ENCODE results near the gene ME3. TPM values are rescaled to one million over a fixed set of nuclear protein-coding genes. Genes with fewer than 3 reads are reported as not detected.

The ME3 gene
- total RNA-seq, 1 donor from 2014 or later: 0.92 TPM

GRCh38 chr11:86518211-86518610, 154.2 kb downstream of the ME3 start:
- Mint-ChIP-seq H3K4me1 (ENCODE audit: unreplicated experiment) (peaks cover 56% of the 10 kb centered on the region), H3K4me3 (ENCODE audit: unreplicated experiment) (no peak overlapping the region)
- DNase-seq (ENCODE audit: low spot score): no peak

GRCh38 chr11:86517557-86517956, 154.9 kb downstream of the ME3 start:
- DNase-seq (ENCODE audit: low spot score): no peak
- peaks cover 2% of the 10 kb centered on the region for H3K27me3 Mint-ChIP-seq (ENCODE audit: unreplicated experiment)
- peaks cover 57% of the 10 kb centered on the region for H3K4me1 Mint-ChIP-seq (ENCODE audit: unreplicated experiment)
- no peak overlapping the region for H3K27ac Mint-ChIP-seq (ENCODE audit: unreplicated experiment)
- H3K36me3 Mint-ChIP-seq (ENCODE audit: low read depth, unreplicated experiment): no peaks in the 10 kb centered on the region
- TF ChIP-seq, protein P1, sequence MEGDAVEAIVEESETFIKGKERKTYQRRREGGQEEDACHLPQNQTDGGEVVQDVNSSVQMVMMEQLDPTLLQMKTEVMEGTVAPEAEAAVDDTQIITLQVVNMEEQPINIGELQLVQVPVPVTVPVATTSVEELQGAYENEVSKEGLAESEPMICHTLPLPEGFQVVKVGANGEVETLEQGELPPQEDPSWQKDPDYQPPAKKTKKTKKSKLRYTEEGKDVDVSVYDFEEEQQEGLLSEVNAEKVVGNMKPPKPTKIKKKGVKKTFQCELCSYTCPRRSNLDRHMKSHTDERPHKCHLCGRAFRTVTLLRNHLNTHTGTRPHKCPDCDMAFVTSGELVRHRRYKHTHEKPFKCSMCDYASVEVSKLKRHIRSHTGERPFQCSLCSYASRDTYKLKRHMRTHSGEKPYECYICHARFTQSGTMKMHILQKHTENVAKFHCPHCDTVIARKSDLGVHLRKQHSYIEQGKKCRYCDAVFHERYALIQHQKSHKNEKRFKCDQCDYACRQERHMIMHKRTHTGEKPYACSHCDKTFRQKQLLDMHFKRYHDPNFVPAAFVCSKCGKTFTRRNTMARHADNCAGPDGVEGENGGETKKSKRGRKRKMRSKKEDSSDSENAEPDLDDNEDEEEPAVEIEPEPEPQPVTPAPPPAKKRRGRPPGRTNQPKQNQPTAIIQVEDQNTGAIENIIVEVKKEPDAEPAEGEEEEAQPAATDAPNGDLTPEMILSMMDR (IDR thresholded peaks at IDR 0.05; ENCODE audit: unreplicated experiment): no peak
- no peak overlapping the region for H3K4me3 Mint-ChIP-seq (ENCODE audit: unreplicated experiment)
- H3K9me3 Mint-ChIP-seq (ENCODE audit: unreplicated experiment): no peaks in the 10 kb centered on the region

More at GRCh38 chr11:86518211-86518610, 154.2 kb downstream of the ME3 start:
- Mint-ChIP-seq H3K27ac (ENCODE audit: unreplicated experiment) (no peak overlapping the region), H3K36me3 (ENCODE audit: low read depth, unreplicated experiment) (no peaks in the 10 kb centered on the region), H3K27me3 (ENCODE audit: unreplicated experiment) (peaks cover 2% of the 10 kb centered on the region), H3K9me3 (ENCODE audit: unreplicated experiment) (no peaks in the 10 kb centered on the region)
- TF ChIP-seq, protein P1 (IDR thresholded peaks at IDR 0.05; ENCODE audit: unreplicated experiment): no peak

GRCh38 chr11:86515297-86516094, 156.9 kb downstream of the ME3 start:
- Mint-ChIP-seq H3K27me3 (ENCODE audit: unreplicated experiment) (peaks cover 2% of the 10 kb centered on the region), H3K27ac (ENCODE audit: unreplicated experiment) (peak overlapping the region; percentile 84), H3K36me3 (ENCODE audit: low read depth, unreplicated experiment) (no peaks in the 10 kb centered on the region), H3K4me1 (ENCODE audit: unreplicated experiment) (peaks cover 57% of the 10 kb centered on the region), H3K9me3 (ENCODE audit: unreplicated experiment) (no peaks in the 10 kb centered on the region), H3K4me3 (ENCODE audit: unreplicated experiment) (no peak overlapping the region)
- DNase-seq (ENCODE audit: low spot score): peak; percentile 27
- TF ChIP-seq, protein P1 (IDR thresholded peaks at IDR 0.05; ENCODE audit: unreplicated experiment): no peak

DNA sequence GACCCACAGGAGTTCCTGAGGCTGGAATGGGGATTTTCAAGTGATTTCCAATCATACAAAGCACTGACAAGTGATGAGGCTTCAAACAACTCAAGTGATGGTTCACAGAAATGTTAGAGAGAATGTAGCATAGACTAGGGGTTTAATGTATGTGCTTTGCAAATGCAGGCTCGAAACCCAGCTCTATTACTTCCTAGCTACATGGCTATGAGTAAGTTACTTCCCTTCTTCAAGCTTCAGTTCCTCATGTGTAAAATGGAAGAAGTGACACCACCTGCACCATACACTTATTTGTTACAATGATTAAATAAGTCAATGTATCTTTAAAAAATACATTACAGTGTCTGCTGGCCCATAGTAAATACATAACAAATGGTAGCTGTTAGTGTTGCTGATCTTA, 158.0 kb downstream of the ME3 start:
- no peak for DNase-seq (ENCODE audit: low spot score)
- H3K4me1 Mint-ChIP-seq (ENCODE audit: unreplicated experiment): peaks cover 55% of the 10 kb centered on the region
- H3K4me3 Mint-ChIP-seq (ENCODE audit: unreplicated experiment): no peak overlapping the region
- H3K9me3 Mint-ChIP-seq (ENCODE audit: unreplicated experiment): no peaks in the 10 kb centered on the region
- H3K27me3 Mint-ChIP-seq (ENCODE audit: unreplicated experiment): peaks cover 2% of the 10 kb centered on the region
- TF ChIP-seq, protein P1 (IDR thresholded peaks at IDR 0.05; ENCODE audit: unreplicated experiment): no peak
- peak overlapping the region; percentile 84 for H3K27ac Mint-ChIP-seq (ENCODE audit: unreplicated experiment)
- no peaks in the 10 kb centered on the region for H3K36me3 Mint-ChIP-seq (ENCODE audit: low read depth, unreplicated experiment)

DNA sequence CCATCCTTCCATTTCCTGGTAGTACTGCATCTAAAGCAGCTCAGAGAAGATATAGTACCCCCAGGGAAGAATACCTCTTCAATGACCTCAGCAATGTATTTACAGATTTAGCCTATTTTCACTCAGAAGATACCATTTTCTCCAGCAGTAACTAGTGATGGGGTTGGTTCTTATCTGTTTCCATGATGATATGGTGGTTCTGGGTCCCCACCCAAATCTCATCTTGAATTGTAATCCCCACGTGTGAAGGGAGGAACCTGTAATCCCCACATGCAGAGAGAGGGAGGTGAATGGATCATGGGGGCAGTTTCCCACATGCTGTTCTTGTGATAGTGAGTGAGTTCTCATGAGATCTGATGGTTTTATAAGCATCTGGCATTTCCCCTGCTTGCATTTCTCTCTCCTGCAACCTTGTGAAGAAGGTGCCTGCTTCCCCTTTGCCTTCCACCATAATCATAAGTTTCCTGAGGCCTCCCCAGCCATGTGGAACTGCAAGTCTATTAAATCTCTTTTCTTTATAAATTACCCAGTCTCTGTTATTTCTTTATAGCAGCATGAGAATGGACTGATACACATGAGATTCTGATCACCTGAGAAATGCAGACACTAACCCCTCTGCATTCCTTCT, 158.6 kb downstream of the ME3 start:
- Mint-ChIP-seq H3K36me3 (ENCODE audit: low read depth, unreplicated experiment) (no peaks in the 10 kb centered on the region), H3K9me3 (ENCODE audit: unreplicated experiment) (no peaks in the 10 kb centered on the region), H3K27me3 (ENCODE audit: unreplicated experiment) (peaks cover 2% of the 10 kb centered on the region), H3K4me3 (ENCODE audit: unreplicated experiment) (no peak overlapping the region), H3K27ac (ENCODE audit: unreplicated experiment) (no peak overlapping the region), H3K4me1 (ENCODE audit: unreplicated experiment) (peaks cover 49% of the 10 kb centered on the region)
- TF ChIP-seq, protein P1 (IDR thresholded peaks at IDR 0.05; ENCODE audit: unreplicated experiment): no peak
- no peak for DNase-seq (ENCODE audit: low spot score)

Data from endothelial cell (in vitro differentiated cells).